ENCODE results near the gene EPHA6. TPM values are rescaled to one million over a fixed set of nuclear protein-coding genes. Genes with fewer than 3 reads are reported as not detected.

EPHA6 gene
- total RNA-seq, 4 donors from 2014 or later: 0.94 to 1.8 (median 1.00) TPM

DNA sequence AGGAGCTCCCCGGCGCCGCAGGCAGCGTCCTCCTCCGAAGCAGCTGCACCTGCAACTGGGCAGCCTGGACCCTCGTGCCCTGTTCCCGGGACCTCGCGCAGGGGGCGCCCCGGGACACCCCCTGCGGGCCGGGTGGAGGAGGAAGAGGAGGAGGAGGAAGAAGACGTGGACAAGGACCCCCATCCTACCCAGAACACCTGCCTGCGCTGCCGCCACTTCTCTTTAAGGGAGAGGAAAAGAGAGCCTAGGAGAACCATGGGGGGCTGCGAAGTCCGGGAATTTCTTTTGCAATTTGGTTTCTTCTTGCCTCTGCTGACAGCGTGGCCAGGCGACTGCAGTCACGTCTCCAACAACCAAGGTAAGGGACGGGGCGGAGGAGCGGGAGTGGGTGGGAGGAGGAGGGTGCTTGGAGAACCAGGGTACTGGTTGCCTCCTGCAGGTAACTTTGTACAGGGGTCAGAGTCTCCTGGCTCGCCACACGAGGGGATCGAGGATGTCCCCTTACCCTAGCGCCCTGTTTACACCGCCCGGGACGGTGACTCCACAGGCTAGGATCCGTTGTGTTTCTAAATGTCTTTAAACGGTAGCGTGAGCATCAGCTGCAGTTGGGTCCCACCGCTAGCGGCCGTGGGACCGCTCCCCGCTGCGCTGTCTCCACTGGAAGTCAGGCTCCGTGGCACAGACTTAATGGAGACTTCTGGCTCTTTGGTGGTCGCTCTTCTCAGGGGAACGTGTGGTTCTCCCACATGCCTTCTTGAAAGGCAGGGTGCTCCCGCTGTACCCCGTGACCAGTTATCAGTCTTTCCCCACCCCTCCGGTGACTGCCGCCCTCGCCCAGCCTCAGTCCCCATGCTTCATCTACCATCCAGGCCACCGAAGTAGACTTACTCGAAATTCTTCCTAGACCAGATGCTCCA, 515 bp downstream of the EPHA6 start:
- TF ChIP-seq, protein P1, sequence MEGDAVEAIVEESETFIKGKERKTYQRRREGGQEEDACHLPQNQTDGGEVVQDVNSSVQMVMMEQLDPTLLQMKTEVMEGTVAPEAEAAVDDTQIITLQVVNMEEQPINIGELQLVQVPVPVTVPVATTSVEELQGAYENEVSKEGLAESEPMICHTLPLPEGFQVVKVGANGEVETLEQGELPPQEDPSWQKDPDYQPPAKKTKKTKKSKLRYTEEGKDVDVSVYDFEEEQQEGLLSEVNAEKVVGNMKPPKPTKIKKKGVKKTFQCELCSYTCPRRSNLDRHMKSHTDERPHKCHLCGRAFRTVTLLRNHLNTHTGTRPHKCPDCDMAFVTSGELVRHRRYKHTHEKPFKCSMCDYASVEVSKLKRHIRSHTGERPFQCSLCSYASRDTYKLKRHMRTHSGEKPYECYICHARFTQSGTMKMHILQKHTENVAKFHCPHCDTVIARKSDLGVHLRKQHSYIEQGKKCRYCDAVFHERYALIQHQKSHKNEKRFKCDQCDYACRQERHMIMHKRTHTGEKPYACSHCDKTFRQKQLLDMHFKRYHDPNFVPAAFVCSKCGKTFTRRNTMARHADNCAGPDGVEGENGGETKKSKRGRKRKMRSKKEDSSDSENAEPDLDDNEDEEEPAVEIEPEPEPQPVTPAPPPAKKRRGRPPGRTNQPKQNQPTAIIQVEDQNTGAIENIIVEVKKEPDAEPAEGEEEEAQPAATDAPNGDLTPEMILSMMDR (IDR thresholded peaks at IDR 0.05; ENCODE audit: low read depth): no peak

DNA sequence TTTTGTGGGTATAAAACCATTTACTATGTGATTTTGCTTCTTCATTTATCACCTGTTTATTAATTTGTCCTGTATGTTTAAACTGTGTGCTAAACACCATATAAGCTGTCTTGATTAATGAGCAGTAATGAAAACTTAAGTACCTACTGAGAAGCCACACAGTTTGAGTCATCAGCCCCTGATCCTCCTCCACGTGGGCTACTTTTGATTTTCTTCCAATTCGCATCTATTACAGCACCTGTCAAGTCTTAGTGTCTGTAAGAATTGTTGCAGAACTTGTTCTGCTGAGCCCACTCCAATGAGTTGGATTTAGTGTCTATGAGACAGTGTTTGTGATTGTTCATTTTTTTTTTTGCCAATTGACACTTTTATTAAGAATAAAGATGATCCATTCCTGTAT, 16.8 kb downstream of the EPHA6 start:
- TF ChIP-seq, protein P1 (IDR thresholded peaks at IDR 0.05; ENCODE audit: low read depth): no peak

GRCh38 chr3:96833301-96833700, 18.9 kb downstream of the EPHA6 start:
- TF ChIP-seq, protein P1 (IDR thresholded peaks at IDR 0.05; ENCODE audit: low read depth): no peak

GRCh38 chr3:96836153-96836915, 21.9 kb downstream of the EPHA6 start:
- TF ChIP-seq, protein P1 (IDR thresholded peaks at IDR 0.05; ENCODE audit: low read depth): no peak

GRCh38 chr3:96843505-96844203, 29.3 kb downstream of the EPHA6 start:
- TF ChIP-seq, protein P1 (IDR thresholded peaks at IDR 0.05; ENCODE audit: low read depth): no peak

DNA sequence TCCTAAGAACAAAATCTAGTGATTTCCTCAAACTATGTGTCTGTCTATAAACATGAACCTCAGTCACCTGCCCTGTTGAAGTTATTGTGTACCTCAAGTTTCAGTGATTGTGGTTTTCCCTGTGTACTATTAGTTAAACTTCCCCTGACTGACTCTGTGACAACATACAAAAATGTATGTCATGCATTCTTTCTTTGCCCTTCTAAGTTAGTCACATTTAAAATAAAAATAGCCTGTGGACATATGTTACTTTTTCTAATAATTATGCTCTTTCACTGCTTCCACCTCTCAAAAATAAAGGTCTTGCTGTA, 29.8 kb downstream of the EPHA6 start:
- TF ChIP-seq, protein P1 (IDR thresholded peaks at IDR 0.05; ENCODE audit: low read depth): no peak

- TF ChIP-seq, protein P1 (IDR thresholded peaks at IDR 0.05; ENCODE audit: low read depth): no peak
These were observed 38.5 kb downstream of the EPHA6 start for GRCh38 chr3:96852849-96853248.
